C1 segment of cervical spinal cord (tissue), 14 donors: ENCODE results near the gene ATP1A1.

Experiments
- DNase-seq, 14 donors: peaks; one replicate each; lab custom pipeline; 2025; lab: John Stamatoyannopoulos, UW

Gene ATP1A1

DNA sequence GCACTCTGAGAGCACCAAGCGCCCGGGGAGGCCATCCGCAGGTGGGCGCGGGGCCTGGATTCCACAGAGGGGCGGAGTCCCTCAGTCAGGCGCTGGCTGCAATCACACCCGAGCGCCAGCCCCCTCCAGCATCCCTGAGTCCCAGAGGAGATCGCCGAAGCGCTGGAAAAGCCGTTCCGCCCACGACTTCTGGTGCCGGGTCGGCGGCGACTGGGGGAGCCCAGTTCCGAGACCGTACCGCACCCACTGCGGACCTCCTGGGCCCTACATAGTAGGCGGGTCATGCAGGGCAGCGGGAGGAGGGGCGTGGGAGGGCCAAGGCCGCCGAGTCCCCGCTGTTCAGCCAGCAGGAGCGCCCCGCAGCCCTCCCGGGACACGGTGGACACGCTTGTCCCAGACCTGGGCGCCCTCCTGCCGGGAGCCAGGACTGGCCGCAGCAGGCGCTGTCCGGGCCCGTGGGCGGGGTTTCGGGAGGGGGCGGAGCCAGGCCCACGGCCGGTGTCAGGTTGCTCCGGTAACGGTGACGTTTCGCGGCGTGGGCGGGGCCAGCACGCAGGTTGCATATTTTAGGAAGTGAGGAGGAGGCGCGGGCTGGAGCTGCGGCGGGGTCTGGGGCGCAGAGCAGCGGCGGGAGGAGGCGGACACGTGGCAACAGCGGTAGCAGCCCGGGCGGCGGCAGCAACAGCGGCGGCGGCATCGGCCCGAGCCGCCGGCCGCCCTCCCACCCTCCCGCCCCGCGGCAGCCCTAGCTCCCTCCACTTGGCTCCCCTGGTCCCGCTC lies at the start of gene ATP1A1:
ATP1A1 (plus strand) TSS at position 594 of the 780 bp plus-strand sequence. CDS start 268 bp downstream, outside the sequence.
- DNase-seq: peak; percentile 42 to 95 (median 91)

- no peak for DNase-seq
These were observed 49.6 kb upstream of the ATP1A1 start for GRCh38 chr1:116323491-116323890.

DNA sequence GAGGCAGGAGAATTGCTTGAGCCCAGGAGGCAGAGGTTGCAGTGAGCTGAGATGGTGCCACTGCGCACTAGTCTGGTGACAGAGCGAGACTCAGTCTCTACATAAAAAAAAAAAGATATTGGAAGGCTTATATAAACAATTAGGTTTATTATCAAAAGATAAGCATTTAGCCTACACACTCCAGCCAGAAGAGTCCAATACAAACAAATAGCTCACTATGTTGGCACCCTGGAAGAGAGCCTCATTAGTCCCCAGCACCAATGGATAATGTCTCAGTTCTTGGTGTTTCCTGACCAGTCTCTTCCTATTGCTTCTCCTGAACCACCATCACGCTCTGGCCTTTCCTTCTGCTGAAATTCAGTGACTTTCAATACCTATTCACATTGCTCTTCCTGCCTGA lies 48.6 kb upstream of the ATP1A1 start:
- DNase-seq: no peak

- no peak for DNase-seq
These were observed 47.9 kb upstream of the ATP1A1 start for GRCh38 chr1:116325104-116325503.

GRCh38 chr1:116325922-116326321 lies 47.1 kb upstream of the ATP1A1 start:
- DNase-seq: no peak

DNA sequence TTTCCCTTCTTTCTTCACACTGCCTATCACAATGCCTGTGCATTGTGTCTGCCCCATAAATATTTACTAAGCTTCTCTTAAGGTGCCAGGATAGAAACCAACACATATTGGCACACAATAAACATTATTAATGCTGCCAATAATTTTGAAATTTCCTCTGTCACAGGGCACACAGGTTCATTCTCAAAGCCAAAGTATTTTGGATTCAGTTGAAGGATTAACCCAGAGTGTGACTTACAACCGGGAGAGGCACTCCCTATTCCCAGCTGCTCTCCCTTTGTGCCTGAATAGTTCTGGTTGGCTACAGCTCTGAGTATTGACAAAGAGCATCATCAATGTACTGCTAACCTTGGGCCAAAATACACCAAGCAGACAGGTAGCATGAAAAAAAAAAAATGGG lies 46.6 kb upstream of the ATP1A1 start:
- no peak for DNase-seq

DNA sequence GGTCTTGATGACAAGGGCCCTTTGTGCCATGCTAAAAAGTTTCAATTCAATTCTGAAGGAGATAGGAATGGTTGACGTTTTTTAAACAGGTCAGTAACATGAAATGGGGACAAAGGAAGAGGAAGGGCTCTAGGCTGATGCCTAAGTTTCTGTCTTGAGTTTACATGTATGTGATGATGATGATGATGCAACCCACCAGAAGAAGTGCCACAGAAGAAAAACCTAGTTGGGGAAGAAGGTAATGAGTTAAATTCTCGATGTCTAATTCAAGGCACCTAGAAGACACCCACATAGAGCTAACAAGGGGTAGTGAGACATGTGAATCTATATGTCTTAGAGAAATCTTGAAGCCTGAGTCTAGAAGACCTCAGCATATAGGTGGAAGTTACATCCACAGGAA lies 44.4 kb upstream of the ATP1A1 start:
- DNase-seq: no peak

GRCh38 chr1:116329524-116330341 lies 43.3 kb upstream of the ATP1A1 start:
- DNase-seq: peak in 5 of 14 donors; percentile 24 to 40 (median 36)

DNA sequence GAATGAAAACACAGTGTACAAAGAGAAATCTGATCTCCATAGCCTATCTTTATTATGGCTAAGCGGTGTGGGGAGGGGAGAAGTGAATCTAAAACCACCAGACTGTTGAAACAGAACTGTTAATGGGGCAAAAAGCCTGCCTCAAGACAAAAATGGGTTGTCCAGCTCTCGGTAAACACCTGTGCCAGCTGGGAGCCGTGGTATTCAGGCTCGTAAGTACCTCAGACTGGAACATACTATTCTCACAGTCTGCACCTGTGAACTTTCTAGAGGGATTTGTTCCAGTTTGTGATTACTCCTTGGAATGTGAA lies 42.7 kb upstream of the ATP1A1 start:
- DNase-seq: no peak

GRCh38 chr1:116330846-116331245 lies 42.2 kb upstream of the ATP1A1 start:
- DNase-seq: no peak

DNA sequence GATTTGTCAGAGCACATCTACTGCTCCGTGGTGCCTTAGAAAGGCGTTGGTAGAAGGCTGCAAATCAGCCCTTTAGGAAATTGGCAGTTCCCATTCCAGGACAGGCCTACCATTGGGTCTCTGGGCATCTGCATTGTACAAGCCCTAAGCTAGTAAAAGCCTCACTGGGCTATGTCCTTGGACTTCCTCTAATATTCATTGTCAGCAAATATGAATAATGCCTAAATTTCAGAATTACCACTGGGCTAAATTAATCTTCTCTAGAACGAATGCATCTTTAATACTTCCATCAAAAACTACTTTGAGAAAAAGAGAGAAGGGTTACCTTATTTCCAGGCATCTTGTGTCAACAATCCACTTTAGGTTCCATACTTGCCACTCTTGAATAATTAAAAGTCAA lies 41.5 kb upstream of the ATP1A1 start:
- no peak for DNase-seq

DNA sequence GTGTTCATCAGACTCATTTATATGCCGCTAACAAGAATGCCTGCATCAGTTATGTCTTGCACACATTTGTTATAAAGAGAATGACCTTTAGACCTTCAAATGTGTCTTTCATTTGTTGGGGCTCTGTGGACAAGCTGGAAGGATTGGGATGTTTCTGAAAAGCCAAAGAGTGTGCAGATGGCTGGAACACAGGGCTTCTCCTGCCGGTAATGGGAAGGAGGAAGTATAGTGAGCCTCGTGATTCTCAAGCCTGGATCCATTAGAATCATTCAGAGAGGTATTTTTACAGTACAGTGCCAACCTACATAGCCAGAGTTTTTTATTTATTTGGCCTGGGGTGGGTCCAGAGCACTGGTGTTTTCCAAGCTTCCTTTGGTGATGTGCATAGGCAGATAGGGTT lies 40.6 kb upstream of the ATP1A1 start:
- DNase-seq: peak in 1 of 14 donors; percentile 57

DNA sequence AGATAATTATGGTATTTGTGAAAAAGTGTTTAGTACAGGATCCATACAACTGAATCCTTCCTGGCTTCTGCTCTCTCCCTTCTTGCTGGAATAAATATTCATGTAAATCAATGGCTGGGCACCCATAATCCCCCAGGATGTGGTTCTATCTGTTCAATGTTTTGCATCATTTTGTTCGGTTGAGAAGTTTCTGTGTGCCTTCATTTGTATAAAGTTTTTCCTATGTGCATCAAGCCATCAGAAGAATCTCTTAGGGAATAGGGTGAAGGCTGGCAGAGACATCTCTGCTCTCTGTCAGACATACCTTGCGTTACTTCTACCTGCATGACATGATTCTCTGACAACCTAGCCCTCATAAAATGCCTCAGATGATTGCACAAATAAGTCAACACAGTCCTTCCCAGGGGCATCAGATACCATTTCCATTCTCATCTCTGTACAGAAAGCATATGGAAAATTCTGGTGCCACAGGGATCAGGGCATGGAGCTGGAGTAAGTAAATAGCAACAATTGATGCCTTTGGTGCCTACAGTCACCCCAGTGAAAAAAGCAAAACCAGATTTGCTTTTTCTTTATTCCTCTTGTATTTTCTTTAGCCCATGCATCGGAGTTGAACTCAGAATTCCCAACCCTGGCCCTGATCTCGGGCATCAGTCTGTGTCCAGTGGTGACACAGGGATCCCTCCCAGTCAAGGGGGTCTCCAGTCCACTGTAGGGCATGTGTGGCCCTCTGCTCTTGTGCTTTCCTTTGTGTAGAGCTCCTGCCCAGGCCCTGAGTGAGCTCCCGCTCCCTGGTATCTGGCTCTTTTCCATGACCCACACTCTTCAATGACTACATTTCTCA lies 39.7 kb upstream of the ATP1A1 start:
- DNase-seq: no peak

DNA sequence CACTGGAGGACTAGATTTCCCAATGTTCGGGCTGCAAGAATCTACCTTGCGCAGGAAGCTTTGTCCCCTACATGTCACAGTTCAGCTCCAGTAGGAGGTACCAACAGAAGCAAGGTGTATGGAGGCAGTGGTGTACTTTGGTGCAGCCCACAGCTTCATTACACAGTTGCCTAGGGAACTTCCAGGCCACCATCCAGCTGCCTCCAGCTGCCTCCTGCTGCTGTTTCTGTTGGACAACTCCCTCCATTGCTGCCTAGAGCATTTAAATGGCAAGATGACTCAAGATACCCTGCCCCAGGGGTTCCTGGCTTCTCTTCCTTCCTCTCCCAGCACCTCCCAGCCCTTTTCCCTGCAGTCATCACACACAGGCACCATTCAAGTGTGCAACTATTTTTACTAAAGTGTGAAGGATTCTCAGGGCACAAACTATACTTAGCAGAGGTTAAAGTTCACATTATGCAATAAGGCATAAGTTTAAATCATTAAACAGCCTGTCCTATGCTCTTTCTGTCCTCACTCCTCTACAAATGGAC lies 39.0 kb upstream of the ATP1A1 start:
- DNase-seq: no peak

DNA sequence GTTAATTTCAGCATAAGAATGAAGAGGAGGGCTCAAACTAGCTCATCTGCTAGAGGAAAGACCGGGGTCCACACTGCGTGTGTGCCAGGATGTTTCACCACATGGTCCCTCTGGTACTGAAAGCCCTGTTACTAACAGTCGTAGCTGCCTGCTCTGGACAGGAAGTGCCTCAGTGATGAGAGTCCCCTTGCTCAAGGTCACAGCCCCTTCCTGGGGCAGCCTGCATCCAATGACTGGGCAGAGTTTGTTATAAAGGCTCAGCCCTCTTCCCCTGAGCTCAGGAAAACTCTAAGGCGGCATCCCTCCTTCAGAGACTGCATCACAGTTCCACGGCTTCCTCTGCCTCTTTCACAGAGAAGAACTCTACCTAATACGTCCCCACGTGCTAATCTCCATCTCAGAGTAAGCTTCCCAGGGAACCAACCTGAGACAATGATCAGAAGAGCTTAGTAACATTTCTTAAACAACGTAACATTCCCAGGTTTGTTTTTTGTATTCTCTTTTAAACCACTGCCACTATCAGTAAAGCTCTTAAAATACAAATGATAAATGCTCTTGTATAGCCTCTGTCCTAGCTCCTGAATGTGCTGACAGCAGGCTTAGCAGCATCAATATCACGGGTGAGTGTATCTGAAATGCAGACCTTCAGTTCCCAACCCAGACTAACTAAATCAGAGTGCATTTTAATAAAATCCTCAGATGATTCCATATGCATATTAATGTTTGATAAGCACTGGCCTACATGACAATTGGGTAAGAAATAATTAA lies 38.0 kb upstream of the ATP1A1 start:
- DNase-seq: peak in 1 of 14 donors; percentile 83

GRCh38 chr1:116335850-116336624 lies 37.0 kb upstream of the ATP1A1 start:
- no peak for DNase-seq

DNA sequence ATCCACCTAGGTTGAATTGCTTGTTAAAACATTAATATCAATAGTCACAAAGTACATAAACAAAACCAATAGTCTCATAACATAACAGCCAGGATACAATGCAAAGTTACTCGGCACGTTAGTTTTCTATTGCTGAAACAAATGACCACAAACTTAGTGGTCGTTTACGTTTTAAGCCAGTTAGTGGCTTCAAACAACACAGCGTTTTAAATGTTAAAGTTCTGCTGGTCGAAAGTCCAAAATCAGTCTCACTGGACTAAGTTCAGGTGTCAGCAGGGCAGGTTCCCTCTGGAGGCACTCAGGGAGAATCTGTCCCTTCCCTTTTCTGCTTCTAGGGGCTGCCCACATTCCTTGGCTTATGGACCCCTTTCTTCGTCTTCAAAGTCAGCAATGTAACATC lies 35.6 kb upstream of the ATP1A1 start:
- no peak for DNase-seq

GRCh38 chr1:116338400-116338799 lies 34.6 kb upstream of the ATP1A1 start:
- DNase-seq: no peak

GRCh38 chr1:116340506-116341231 lies 32.4 kb upstream of the ATP1A1 start:
- no peak for DNase-seq

DNA sequence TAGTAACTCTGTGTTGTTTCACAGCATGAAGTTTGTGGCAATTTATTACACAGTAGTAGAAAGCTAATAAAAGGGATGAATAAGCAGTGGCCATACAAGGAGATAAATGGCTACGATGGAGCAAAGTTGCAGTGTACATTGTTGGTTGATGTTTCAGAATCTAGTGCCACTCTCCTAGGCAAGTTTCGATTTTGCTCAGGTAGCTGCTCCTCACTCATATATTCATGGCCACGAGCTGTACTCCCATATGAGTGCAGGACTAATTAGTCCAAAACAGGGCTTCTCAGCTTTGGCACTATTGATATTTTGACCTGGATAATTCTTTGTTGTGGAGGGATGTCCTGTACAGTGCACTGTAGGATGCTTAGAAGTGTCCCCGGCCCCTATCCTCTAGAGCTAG lies 30.0 kb upstream of the ATP1A1 start:
- DNase-seq: no peak
